ENCODE measurements around the gene EPHA2.

DNA sequence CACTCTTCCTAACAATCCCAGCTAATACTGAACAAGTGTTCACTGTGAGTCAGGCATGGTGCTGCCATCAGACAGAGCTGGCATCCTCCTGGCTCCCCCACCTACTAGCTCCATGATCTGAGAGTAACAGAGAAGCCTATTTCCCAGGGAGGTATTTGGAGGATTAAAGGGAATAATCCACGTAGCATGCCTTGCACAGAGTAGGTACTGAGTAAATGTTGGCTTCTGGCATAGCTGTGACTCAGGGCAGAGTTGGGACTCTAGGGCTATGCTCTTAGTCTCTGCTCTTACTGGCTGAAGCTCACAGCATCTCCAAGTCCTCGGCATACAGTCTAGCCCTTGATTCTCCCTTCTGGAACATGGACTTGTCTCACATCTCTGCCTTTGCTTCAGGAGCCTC, 48.3 kb upstream of the EPHA2 start:
- TF ChIP-seq, protein P1, sequence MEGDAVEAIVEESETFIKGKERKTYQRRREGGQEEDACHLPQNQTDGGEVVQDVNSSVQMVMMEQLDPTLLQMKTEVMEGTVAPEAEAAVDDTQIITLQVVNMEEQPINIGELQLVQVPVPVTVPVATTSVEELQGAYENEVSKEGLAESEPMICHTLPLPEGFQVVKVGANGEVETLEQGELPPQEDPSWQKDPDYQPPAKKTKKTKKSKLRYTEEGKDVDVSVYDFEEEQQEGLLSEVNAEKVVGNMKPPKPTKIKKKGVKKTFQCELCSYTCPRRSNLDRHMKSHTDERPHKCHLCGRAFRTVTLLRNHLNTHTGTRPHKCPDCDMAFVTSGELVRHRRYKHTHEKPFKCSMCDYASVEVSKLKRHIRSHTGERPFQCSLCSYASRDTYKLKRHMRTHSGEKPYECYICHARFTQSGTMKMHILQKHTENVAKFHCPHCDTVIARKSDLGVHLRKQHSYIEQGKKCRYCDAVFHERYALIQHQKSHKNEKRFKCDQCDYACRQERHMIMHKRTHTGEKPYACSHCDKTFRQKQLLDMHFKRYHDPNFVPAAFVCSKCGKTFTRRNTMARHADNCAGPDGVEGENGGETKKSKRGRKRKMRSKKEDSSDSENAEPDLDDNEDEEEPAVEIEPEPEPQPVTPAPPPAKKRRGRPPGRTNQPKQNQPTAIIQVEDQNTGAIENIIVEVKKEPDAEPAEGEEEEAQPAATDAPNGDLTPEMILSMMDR (IDR thresholded peaks at IDR 0.05), result no peak
- TF ChIP-seq POLR2A (IDR thresholded peaks at IDR 0.05), result no peak

Measured in body of pancreas (tissue), 4 donors.